ENCODE data around the gene MCTP2.

MCTP2 gene

GRCh38 chr15:94352636-94353487, 121.5 kb downstream of the MCTP2 start:
- DNase-seq: no peak

GRCh38 chr15:94353488-94353820, 122.1 kb downstream of the MCTP2 start:
- no peak for DNase-seq

- DNase-seq: no peak
Measured at GRCh38 chr15:94354655-94355054, 123.3 kb downstream of the MCTP2 start.

GRCh38 chr15:94359716-94360115, 128.4 kb downstream of the MCTP2 start:
- no peak for DNase-seq

GRCh38 chr15:94360251-94360685, 128.9 kb downstream of the MCTP2 start:
- no peak for DNase-seq

- no peak for DNase-seq
Measured at GRCh38 chr15:94362385-94363092, 131.2 kb downstream of the MCTP2 start.

- no peak for DNase-seq
Measured at GRCh38 chr15:94363382-94363781, 132.0 kb downstream of the MCTP2 start.

- DNase-seq: no peak
Measured at GRCh38 chr15:94366781-94367180, 135.4 kb downstream of the MCTP2 start.

GRCh38 chr15:94367726-94368535, 136.6 kb downstream of the MCTP2 start:
- no peak for DNase-seq

- DNase-seq: no peak
Measured at GRCh38 chr15:94370206-94370935, 139.0 kb downstream of the MCTP2 start.

- DNase-seq: no peak
Measured at GRCh38 chr15:94370936-94371285, 139.6 kb downstream of the MCTP2 start.

GRCh38 chr15:94372821-94373220, 141.5 kb downstream of the MCTP2 start:
- no peak for DNase-seq

GRCh38 chr15:94375997-94376396, 144.6 kb downstream of the MCTP2 start:
- no peak for DNase-seq

- DNase-seq: no peak
Measured at GRCh38 chr15:94379986-94380385, 148.6 kb downstream of the MCTP2 start.

GRCh38 chr15:94380798-94381197, 149.4 kb downstream of the MCTP2 start:
- no peak for DNase-seq

- no peak for DNase-seq
Measured at GRCh38 chr15:94381384-94381783, 150.0 kb downstream of the MCTP2 start.

- DNase-seq: no peak
Measured at GRCh38 chr15:94383041-94383440, 151.7 kb downstream of the MCTP2 start.

GRCh38 chr15:94383706-94384105, 152.3 kb downstream of the MCTP2 start:
- no peak for DNase-seq

- no peak for DNase-seq
Measured at GRCh38 chr15:94385441-94385840, 154.1 kb downstream of the MCTP2 start.

- no peak for DNase-seq
Measured at GRCh38 chr15:94386351-94386750, 155.0 kb downstream of the MCTP2 start.

- no peak for DNase-seq
Measured at GRCh38 chr15:94387442-94387841, 156.1 kb downstream of the MCTP2 start.
